Endothelial cell of umbilical vein (primary cell): Measurements from ENCODE around the gene COL18A1. TPM values are rescaled to one million over a fixed set of nuclear protein-coding genes. Genes with fewer than 3 reads are reported as not detected.

Experiments
- BruUV-seq: library from RNA; stranded (reverse); fragments of 400-500 nt; replicated peaks from 2 replicates; lab custom pipeline; 2021; lab: Mats Ljungman, UMichigan
- CTCF ChIA-PET: fragments of 300-600, 350-600 bp; sonication (Branson Sonifier 250); formaldehyde crosslinking; loops from one replicate; lab custom pipeline; 2021; ENCODE audit warnings: antibody characterized with exemption, inconsistent platforms; lab: Charles Lee
- POLR2A ChIA-PET: fragments of 300-600, 350-600 bp; sonication (Branson Sonifier 250); formaldehyde crosslinking; loops from one replicate; lab custom pipeline; 2021; ENCODE audit warnings: antibody characterized with exemption, inconsistent platforms; lab: Charles Lee
- DNase-seq: peaks from one replicate; pipeline ENCODE4 v3.0.0-alpha.2; 2011; ENCODE audit warnings: low read depth, low spot score
- FAIRE-seq: peaks from 2 replicates; lab custom pipeline; 2011; peaks lifted over from hg19 to GRCh38; lab: Jason Lieb, UNC
- H2AFZ ChIP-seq: 2 replicates; pipeline ENCODE4 v1.6.0; 2012; ENCODE audit warnings: low read depth, low read length, control low read depth, inconsistent platforms
- H3K27ac ChIP-seq: 2 replicates; pipeline ENCODE4 v1.5.1; 2011; ENCODE audit warnings: low read depth, mild to moderate bottlenecking, control low read depth, low read length, moderate library complexity; ENCODE audit not compliant: insufficient read depth
- H3K27me3 ChIP-seq, 2 experiments: 2 replicates each; pipeline versions ENCODE4 v1.6.0 to v1.6.1; 2011; ENCODE audit warnings: low read length in 2 of 2, mixed read lengths in 1 of 2; ENCODE audit not compliant: control insufficient read depth in 2 of 2, insufficient read depth in 2 of 2
- H3K36me3 ChIP-seq, 2 experiments: 2 replicates in 1 of 2; 3 replicates in 1 of 2; pipeline ENCODE4 v1.5.1; 2011; ENCODE audit warnings: low read length in 2 of 2, mild to moderate bottlenecking in 1 of 2, moderate library complexity in 1 of 2; ENCODE audit not compliant: control insufficient read depth in 2 of 2, insufficient read depth in 2 of 2; ENCODE audit errors: extremely low read depth in 1 of 2
- H3K4me1 ChIP-seq: 3 replicates; pipeline ENCODE4 v1.5.1; 2011; ENCODE audit warnings: mild to moderate bottlenecking, low read length; ENCODE audit not compliant: control insufficient read depth, insufficient read depth; ENCODE audit errors: extremely low read depth
- H3K4me2 ChIP-seq: 2 replicates; pipeline ENCODE4 v1.6.1; 2011; ENCODE audit warnings: low read length, control low read depth, mixed read lengths; ENCODE audit not compliant: insufficient read depth
- H3K4me3 ChIP-seq, 3 experiments: fragments of 200-600 bp in 1 of 3; sonication (generic), shearing (Covaris generic) in 1 of 3; replicated peaks in 1 of 3; 2 replicates each; pipeline ENCODE4 v1.5.1; 2011 to 2016; ENCODE audit warnings: control low read depth in 3 of 3, low read length in 3 of 3, mild to moderate bottlenecking in 2 of 3, inconsistent platforms in 1 of 3, low read depth in 1 of 3, moderate library complexity in 1 of 3; ENCODE audit not compliant: insufficient read depth in 1 of 3
- H3K79me2 ChIP-seq: 2 replicates; pipeline ENCODE4 v1.6.0; 2012; ENCODE audit warnings: low read length, inconsistent platforms; ENCODE audit not compliant: control insufficient read depth, insufficient read depth
- H3K9ac ChIP-seq: replicated peaks from 2 replicates; pipeline ENCODE3; 2011; ENCODE audit warnings: low read length, control low read depth; ENCODE audit not compliant: insufficient read depth; ENCODE audit errors: extremely low read depth
- H3K9me1 ChIP-seq: replicated peaks from 3 replicates; pipeline ENCODE4 v1.6.0; 2011; ENCODE audit warnings: mild to moderate bottlenecking, low read length; ENCODE audit not compliant: control insufficient read depth, insufficient read depth; ENCODE audit errors: extremely low read depth
- H3K9me3 ChIP-seq: replicated peaks from 2 replicates; pipeline ENCODE4 v1.5.1; 2012; ENCODE audit warnings: low read length, inconsistent platforms; ENCODE audit not compliant: control insufficient read depth, insufficient read depth
- H4K20me1 ChIP-seq: replicated peaks from 2 replicates; pipeline ENCODE3; 2011; ENCODE audit warnings: mild to moderate bottlenecking, low read length; ENCODE audit not compliant: control insufficient read depth, insufficient read depth; ENCODE audit errors: extremely low read depth
- EZH2 ChIP-seq: IDR thresholded peaks from 2 replicates; pipeline ENCODE4 v1.6.1; 2012; ENCODE audit warnings: borderline replicate concordance, low read depth, mild to moderate bottlenecking, moderate library complexity, low read length, inconsistent platforms; ENCODE audit not compliant: severe bottlenecking
- dilution Hi-C: fragments of 300-500 bp; cut with MboI; formaldehyde crosslinking; loops from one replicate; pipeline ENCODE4 v1.15.0; 2019; ENCODE audit warnings: low sequenced_read_pairs; ENCODE audit not compliant: extremely low pct_ligation_motif_present
- intact Hi-C: fragments of 100-400 bp; cut with micrococcal nuclease; formaldehyde crosslinking; loops from one replicate; pipeline ENCODE4 v1.10.0; 2022
- polyA plus RNA-seq, 4 experiments: library from polyadenylated mRNA; depleted of rRNA in 3 of 4; stranded (reverse) in 3 of 4; unstranded in 1 of 4; fragments of >200 nt; gene quantifications; 2 replicates each; pipeline versions ENCODE4 v1.2.1 to v1.2.3, GENCODE V29; 2011 to 2012; ENCODE audit warnings: missing spikeins in 1 of 4
- total RNA-seq: library from RNA; stranded (reverse); gene quantifications from 2 replicates; pipeline ENCODE4 v1.2.3, GENCODE V29; 2021
- TF ChIP-seq, protein P1 (sequence below), 2 donors: IDR thresholded peaks; 1 replicate in 1 of 2; 2 replicates in 1 of 2; pipeline ENCODE4 v1.5.1; 2011; ENCODE audit warnings: low read length in 2 of 2, mild to moderate bottlenecking in 2 of 2, moderate library complexity in 2 of 2, control low read depth in 1 of 2, inconsistent platforms in 1 of 2, low read depth in 1 of 2; ENCODE audit not compliant: insufficient read depth in 1 of 2; ENCODE audit errors: extremely low read depth in 1 of 2
- TF ChIP-seq, protein P2 (sequence below): IDR thresholded peaks from 2 replicates; pipeline ENCODE4 v1.6.1; 2011; ENCODE audit not compliant: insufficient read depth, insufficient read length

COL18A1 gene
- total and polyA plus RNA-seq, 2 donors (not counting 3 experiments of a cell fraction or from before 2014, with no cell fraction given): 198 to 252 TPM

DNA sequence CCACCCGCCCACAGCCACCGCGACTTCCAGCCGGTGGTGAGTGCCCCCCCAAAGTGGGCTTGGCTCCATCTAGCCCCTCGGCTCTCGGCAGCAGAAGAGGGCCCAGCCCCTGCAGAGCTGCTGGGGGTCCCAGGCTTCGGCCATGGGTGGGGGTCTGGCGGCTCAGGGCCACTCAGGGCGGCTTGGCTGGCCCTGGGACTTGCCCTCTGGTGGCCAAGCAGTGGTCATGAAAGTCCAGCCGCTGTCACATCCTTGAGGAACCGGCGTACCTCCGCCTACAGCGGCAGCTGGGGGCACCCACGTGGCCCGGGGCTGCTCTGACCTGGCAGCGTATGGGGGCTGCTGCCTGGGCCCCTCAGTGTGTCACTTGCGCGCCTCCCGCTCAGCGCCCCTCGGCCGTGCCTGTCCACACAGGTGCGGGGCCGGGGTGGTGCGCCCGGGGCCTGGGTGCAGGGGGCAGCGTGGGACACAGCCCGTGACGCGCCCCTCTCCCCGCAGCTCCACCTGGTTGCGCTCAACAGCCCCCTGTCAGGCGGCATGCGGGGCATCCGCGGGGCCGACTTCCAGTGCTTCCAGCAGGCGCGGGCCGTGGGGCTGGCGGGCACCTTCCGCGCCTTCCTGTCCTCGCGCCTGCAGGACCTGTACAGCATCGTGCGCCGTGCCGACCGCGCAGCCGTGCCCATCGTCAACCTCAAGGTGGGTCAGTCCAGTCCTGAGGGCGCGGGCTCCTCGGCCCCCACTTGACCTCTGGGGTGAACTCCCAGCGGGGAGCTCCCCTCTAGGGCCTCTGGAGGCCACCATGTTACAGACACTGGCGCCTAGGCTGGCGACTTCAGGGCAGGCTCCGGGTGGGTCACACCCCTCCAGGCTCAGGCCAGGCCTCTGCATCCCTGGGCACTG lies 104.9 kb downstream of the COL18A1 start:
- DNase-seq (no peak), FAIRE-seq (no peak)
- H3K9ac ChIP-seq: no peak overlapping the region
- intact Hi-C loops (no loop called here), dilution Hi-C loops (no loop called here)
- H3K4me2 ChIP-seq: no peak overlapping the region
- ChIA-PET POLR2A (no interaction called here), CTCF (no interaction called here)
- BruUV-seq: no TSS peak
- H3K27me3 ChIP-seq: no peaks in the 10 kb centered on the region
- H3K79me2 ChIP-seq: no peaks in the 10 kb centered on the region
- H4K20me1 ChIP-seq: no peaks in the 10 kb centered on the region
- H3K9me1 ChIP-seq: no peaks in the 10 kb centered on the region
- H3K36me3 ChIP-seq: peaks cover 3 to 19% of the 10 kb centered on the region in 2 experiments
- H3K9me3 ChIP-seq: no peaks in the 10 kb centered on the region
- TF ChIP-seq, protein P1, sequence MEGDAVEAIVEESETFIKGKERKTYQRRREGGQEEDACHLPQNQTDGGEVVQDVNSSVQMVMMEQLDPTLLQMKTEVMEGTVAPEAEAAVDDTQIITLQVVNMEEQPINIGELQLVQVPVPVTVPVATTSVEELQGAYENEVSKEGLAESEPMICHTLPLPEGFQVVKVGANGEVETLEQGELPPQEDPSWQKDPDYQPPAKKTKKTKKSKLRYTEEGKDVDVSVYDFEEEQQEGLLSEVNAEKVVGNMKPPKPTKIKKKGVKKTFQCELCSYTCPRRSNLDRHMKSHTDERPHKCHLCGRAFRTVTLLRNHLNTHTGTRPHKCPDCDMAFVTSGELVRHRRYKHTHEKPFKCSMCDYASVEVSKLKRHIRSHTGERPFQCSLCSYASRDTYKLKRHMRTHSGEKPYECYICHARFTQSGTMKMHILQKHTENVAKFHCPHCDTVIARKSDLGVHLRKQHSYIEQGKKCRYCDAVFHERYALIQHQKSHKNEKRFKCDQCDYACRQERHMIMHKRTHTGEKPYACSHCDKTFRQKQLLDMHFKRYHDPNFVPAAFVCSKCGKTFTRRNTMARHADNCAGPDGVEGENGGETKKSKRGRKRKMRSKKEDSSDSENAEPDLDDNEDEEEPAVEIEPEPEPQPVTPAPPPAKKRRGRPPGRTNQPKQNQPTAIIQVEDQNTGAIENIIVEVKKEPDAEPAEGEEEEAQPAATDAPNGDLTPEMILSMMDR (IDR thresholded peaks at IDR 0.05; ENCODE audit: extremely low read depth in 1 of 2, insufficient read depth in 1 of 2, low read depth in 1 of 2, low read length in 2 of 2): peak in 1 of 2 donors; percentile 2
- TF ChIP-seq, protein P2, sequence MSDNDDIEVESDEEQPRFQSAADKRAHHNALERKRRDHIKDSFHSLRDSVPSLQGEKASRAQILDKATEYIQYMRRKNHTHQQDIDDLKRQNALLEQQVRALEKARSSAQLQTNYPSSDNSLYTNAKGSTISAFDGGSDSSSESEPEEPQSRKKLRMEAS: no peak
- H3K4me3 ChIP-seq: no peak overlapping the region
- H3K4me1 ChIP-seq: no peaks in the 10 kb centered on the region
- H2AFZ ChIP-seq: no peak overlapping the region
- H3K27ac ChIP-seq: no peak overlapping the region

DNA sequence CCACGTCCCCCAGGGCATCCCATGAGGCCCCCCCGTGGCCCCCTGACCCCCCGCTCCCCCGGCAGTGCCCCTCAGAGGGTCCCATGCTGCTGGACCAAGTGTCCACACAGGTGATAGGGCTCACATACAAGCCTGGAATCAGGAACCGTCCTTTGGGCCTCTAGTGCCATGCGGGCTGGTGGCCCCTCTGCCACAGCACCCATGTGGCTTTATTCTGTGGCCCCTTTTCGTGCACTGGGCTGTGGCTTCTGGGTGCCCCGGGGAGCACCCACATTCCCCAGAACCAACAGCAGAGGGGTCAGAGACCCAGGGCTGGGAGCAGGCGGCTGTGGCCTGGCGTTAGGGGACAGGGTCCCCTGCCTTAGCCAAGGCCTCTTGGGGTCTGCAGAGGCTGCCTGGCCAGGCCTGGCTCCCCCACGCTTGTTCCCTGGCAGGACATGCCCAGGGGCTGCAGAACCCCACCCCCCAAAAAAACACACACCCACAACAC lies 105.5 kb downstream of the COL18A1 start:
- TF ChIP-seq EZH2: no peak
- intact Hi-C loops (no loop called here), dilution Hi-C loops (no loop called here)
- no peaks in the 10 kb centered on the region for H3K9me3 ChIP-seq
- ChIA-PET CTCF (no interaction called here), POLR2A (no interaction called here)
- no peak overlapping the region for H3K4me2 ChIP-seq
- DNase-seq (no peak), FAIRE-seq (no peak)
- no peak overlapping the region for H3K27ac ChIP-seq
- H3K4me1 ChIP-seq: no peaks in the 10 kb centered on the region
- no peaks in the 10 kb centered on the region for H3K79me2 ChIP-seq
- H3K36me3 ChIP-seq: peaks cover 4 to 19% of the 10 kb centered on the region in 2 experiments
- H3K9me1 ChIP-seq: no peaks in the 10 kb centered on the region
- no TSS peak for BruUV-seq
- H3K9ac ChIP-seq: no peak overlapping the region
- no peaks in the 10 kb centered on the region for H3K27me3 ChIP-seq
- no peak overlapping the region for H2AFZ ChIP-seq
- H4K20me1 ChIP-seq: no peaks in the 10 kb centered on the region
- no peak overlapping the region for H3K4me3 ChIP-seq
